22Rv1 (cell line): Measurements from ENCODE around the gene TTLL5.

Experiments
- CTCF ChIP-seq: fragments of 450-650 bp; IDR thresholded peaks from 2 replicates; pipeline ENCODE4 v1.5.1; 2017; ENCODE audit warnings: mild to moderate bottlenecking
- ZFX ChIP-seq: fragments of 450-650 bp; IDR thresholded peaks from 2 replicates; pipeline ENCODE4 v1.6.1; 2017; ENCODE audit warnings: antibody characterized with exemption, borderline replicate concordance

GRCh38 chr14:75811872-75812499 is 150.9 kb downstream of the TTLL5 start:
- no peak for TF ChIP-seq CTCF
- TF ChIP-seq ZFX: no peak
